Mammary epithelial cell (primary cell): ENCODE measurements around the gene TCF12.

Experiments
- CTCF ChIP-seq, 2 donors: IDR thresholded peaks in 1 of 2; conservative IDR thresholded peaks in 1 of 2; 2 replicates each; pipeline ENCODE4 v1.5.1; 2011 to 2012; ENCODE audit warnings: inconsistent platforms in 2 of 2, low read length in 2 of 2, mild to moderate bottlenecking in 2 of 2, control low read depth in 1 of 2, low read depth in 1 of 2; ENCODE audit not compliant: insufficient read depth in 1 of 2; ENCODE audit errors: extremely low read depth in 1 of 2
- EZH2 ChIP-seq: IDR thresholded peaks from 2 replicates; pipeline ENCODE4 v1.6.1; 2012; ENCODE audit warnings: low read length, inconsistent platforms, borderline replicate concordance

DNA sequence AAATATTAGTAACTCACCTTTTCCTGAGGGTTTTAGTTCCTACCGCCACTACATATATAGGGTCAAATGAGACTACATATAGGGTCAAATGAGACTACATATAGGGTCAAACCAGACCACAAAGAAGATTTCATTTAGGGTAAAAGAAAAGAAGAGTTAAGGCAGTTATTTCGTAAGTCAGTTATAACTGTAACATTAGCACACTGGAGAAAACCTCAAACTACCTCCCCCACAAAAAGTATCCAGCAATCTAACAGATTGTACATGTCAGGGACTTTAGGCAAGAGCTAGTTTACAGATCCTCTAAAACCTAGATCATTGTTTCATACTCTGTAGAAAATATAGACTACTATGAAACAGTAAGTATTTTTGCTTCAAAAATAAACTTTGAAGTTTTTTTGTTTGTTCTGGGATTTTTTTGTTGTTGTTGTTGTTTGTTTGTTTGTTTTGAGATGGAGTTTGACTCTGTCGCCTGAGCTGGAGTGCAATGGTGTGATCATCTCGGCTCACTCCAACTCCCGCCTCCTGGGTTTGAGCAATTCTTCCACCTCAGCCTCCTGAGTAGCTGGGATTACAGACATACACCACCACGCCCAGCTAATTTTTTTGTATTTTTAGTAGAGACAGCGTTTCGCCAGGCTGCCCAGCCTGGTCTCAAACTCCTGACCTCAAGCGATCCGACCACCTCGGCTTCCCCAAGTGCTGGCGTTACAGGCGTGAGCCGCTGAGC lies 365.5 kb downstream of the TCF12 start:
- TF ChIP-seq CTCF (conservative IDR thresholded peaks at IDR 0.05 in 1 of 2, IDR thresholded peaks at IDR 0.05 in 1 of 2; ENCODE audit: extremely low read depth in 1 of 2, insufficient read depth in 1 of 2, low read depth in 1 of 2, low read length in 2 of 2) (no peak), EZH2 (no peak)
